Neural cell (in vitro differentiated cells): ENCODE results near the gene STX4. TPM values are rescaled to one million over a fixed set of nuclear protein-coding genes. Genes with fewer than 3 reads are reported as not detected.

Source experiments
- H2AFZ ChIP-seq: fragments of 200-600, 300-800 bp; sonication (generic), shearing (Covaris generic); 2 replicates; pipeline ENCODE4 v1.6.0; 2014; ENCODE audit warnings: low read depth, mild to moderate bottlenecking, antibody characterized with exemption, low read length, moderate library complexity
- H3F3A ChIP-seq: fragments of 200-600 bp; shearing (Covaris generic); 2 replicates; pipeline ENCODE4 v1.6.1; 2016; ENCODE audit warnings: mild to moderate bottlenecking, moderate library complexity, mixed read lengths, antibody characterized with exemption, low read length; ENCODE audit not compliant: insufficient read depth, poor library complexity, severe bottlenecking
- H3K27ac ChIP-seq: fragments of 200-600, 300-800 bp; sonication (generic), shearing (Covaris generic); 2 replicates; pipeline ENCODE4 v1.5.1; 2014; ENCODE audit warnings: mild to moderate bottlenecking, low read length, moderate library complexity
- H3K27me3 ChIP-seq: fragments of 300-800, 200-600 bp; sonication (generic), shearing (Covaris generic); 2 replicates; pipeline ENCODE4 v1.6.0; 2014; ENCODE audit warnings: mild to moderate bottlenecking, low read depth, low read length, moderate library complexity; ENCODE audit not compliant: insufficient read depth
- H3K36me3 ChIP-seq: fragments of 300-800, 200-600 bp; sonication (generic), shearing (Covaris generic); 2 replicates; pipeline ENCODE4 v1.5.1; 2014; ENCODE audit warnings: mild to moderate bottlenecking, antibody characterized with exemption, low read length, moderate library complexity; ENCODE audit not compliant: insufficient read depth
- H3K4me2 ChIP-seq: fragments of 300-800, 200-600 bp; sonication (generic), shearing (Covaris generic); 2 replicates; pipeline ENCODE4 v1.6.0; 2014; ENCODE audit warnings: mild to moderate bottlenecking, low read length
- H3K4me3 ChIP-seq: fragments of 300-800, 200-600 bp; sonication (generic), shearing (Covaris generic); 2 replicates; pipeline ENCODE4 v1.5.1; 2014; ENCODE audit warnings: mild to moderate bottlenecking, low read length, moderate library complexity
- H3K79me2 ChIP-seq: fragments of 200-600 bp; shearing (Covaris generic); replicated peaks from 2 replicates; pipeline ENCODE4 v1.6.0; 2014; ENCODE audit warnings: mild to moderate bottlenecking, low read length, moderate library complexity; ENCODE audit not compliant: insufficient read depth
- H3K9ac ChIP-seq: fragments of 300-800, 200-600 bp; sonication (generic), shearing (Covaris generic); 2 replicates; pipeline ENCODE4 v1.6.1; 2016; ENCODE audit warnings: mild to moderate bottlenecking, low read length, mixed read lengths
- H3K9me2 ChIP-seq: fragments of 200-600 bp; shearing (Covaris generic); 2 replicates; pipeline ENCODE4 v1.6.1; 2016; ENCODE audit warnings: mild to moderate bottlenecking, low read length, mixed read lengths; ENCODE audit not compliant: insufficient read depth
- H3K9me3 ChIP-seq: fragments of 200-600, 300-800 bp; sonication (generic), shearing (Covaris generic); 2 replicates; pipeline ENCODE4 v1.6.1; 2016; ENCODE audit warnings: mild to moderate bottlenecking, mixed run types, low read length, moderate library complexity, mixed read lengths
- H4K20me1 ChIP-seq: fragments of 200-600 bp; shearing (Covaris generic); 2 replicates; pipeline ENCODE4 v1.6.1; 2016; ENCODE audit warnings: mild to moderate bottlenecking, mixed run types; ENCODE audit not compliant: insufficient read depth
- EP300 ChIP-seq: fragments of 450-650 bp; conservative IDR thresholded peaks from 2 replicates; pipeline ENCODE4 v1.6.1; 2014; ENCODE audit warnings: antibody characterized with exemption, mild to moderate bottlenecking, moderate library complexity; ENCODE audit not compliant: poor library complexity, severe bottlenecking
- EZH2 ChIP-seq: fragments of 200-600, 300-800 bp; shearing (Covaris generic), sonication (generic); IDR thresholded peaks from 2 replicates; pipeline ENCODE4 v1.6.1; 2014; ENCODE audit warnings: antibody characterized with exemption, low read length, borderline replicate concordance, mild to moderate bottlenecking; ENCODE audit not compliant: insufficient read depth, poor library complexity, severe bottlenecking
- MXI1 ChIP-seq: fragments of 450-650 bp; conservative IDR thresholded peaks from 2 replicates; pipeline ENCODE4 v1.6.1; 2014; ENCODE audit warnings: antibody characterized with exemption, mild to moderate bottlenecking; ENCODE audit not compliant: poor library complexity, severe bottlenecking
- POLR2AphosphoS5 ChIP-seq: IDR thresholded peaks from 2 replicates; pipeline ENCODE4 v1.6.1; 2012
- RAD21 ChIP-seq: fragments of 450-650 bp; conservative IDR thresholded peaks from 2 replicates; pipeline ENCODE4 v1.6.1; 2014; ENCODE audit warnings: antibody characterized with exemption, mild to moderate bottlenecking, moderate library complexity
- SMC3 ChIP-seq: fragments of 450-650 bp; conservative IDR thresholded peaks from 2 replicates; pipeline ENCODE4 v1.6.1; 2014; ENCODE audit warnings: antibody characterized with exemption, mild to moderate bottlenecking, moderate library complexity; ENCODE audit not compliant: poor library complexity
- TAF1 ChIP-seq: IDR thresholded peaks from 2 replicates; pipeline ENCODE4 v1.6.1; 2012; ENCODE audit warnings: low read depth
- polyA plus RNA-seq: library from polyadenylated mRNA; depleted of rRNA; stranded (reverse); fragments of >200 nt; gene quantifications from 2 replicates; pipeline ENCODE4 v1.2.3, GENCODE V29; 2014
- TF ChIP-seq, protein P1 (sequence below): IDR thresholded peaks from 2 replicates; pipeline ENCODE4 v1.6.1; 2012; ENCODE audit warnings: borderline replicate concordance
- TF ChIP-seq, protein P2 (sequence below): fragments of 450-650 bp; IDR thresholded peaks from 2 replicates; pipeline ENCODE4 v1.5.1; 2014; ENCODE audit warnings: antibody characterized with exemption, mild to moderate bottlenecking, moderate library complexity; ENCODE audit not compliant: poor library complexity, severe bottlenecking

Gene STX4
- polyA plus RNA-seq, 1 donor from 2014 or later = 32.2 TPM

DNA sequence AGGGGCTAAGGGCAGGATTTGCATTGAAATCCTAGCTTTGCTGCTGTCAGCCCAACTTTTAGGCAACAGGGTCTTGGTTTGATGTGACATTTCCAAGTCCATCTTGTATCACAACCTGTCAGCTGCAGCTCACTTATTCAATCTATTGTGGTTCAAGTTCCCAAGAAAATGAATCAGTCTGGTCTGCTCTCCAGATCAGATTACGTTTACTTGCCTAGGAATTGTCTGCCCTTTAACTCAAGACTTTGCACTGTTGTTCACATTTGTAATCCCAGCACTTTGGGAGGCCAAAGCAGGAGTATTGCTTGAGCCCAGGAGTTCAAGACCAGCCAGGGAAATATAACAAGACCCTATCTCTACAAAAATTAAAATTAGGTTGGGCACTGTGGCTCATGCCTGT lies 10.0 kb downstream of the STX4 start:
- TF ChIP-seq, protein P1, sequence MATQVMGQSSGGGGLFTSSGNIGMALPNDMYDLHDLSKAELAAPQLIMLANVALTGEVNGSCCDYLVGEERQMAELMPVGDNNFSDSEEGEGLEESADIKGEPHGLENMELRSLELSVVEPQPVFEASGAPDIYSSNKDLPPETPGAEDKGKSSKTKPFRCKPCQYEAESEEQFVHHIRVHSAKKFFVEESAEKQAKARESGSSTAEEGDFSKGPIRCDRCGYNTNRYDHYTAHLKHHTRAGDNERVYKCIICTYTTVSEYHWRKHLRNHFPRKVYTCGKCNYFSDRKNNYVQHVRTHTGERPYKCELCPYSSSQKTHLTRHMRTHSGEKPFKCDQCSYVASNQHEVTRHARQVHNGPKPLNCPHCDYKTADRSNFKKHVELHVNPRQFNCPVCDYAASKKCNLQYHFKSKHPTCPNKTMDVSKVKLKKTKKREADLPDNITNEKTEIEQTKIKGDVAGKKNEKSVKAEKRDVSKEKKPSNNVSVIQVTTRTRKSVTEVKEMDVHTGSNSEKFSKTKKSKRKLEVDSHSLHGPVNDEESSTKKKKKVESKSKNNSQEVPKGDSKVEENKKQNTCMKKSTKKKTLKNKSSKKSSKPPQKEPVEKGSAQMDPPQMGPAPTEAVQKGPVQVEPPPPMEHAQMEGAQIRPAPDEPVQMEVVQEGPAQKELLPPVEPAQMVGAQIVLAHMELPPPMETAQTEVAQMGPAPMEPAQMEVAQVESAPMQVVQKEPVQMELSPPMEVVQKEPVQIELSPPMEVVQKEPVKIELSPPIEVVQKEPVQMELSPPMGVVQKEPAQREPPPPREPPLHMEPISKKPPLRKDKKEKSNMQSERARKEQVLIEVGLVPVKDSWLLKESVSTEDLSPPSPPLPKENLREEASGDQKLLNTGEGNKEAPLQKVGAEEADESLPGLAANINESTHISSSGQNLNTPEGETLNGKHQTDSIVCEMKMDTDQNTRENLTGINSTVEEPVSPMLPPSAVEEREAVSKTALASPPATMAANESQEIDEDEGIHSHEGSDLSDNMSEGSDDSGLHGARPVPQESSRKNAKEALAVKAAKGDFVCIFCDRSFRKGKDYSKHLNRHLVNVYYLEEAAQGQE = no peak
- no peak for TF ChIP-seq MXI1
- no peak for TF ChIP-seq POLR2AphosphoS5
- no peak for TF ChIP-seq EP300
- H3K27ac ChIP-seq = no peak overlapping the region
- H3K9me3 ChIP-seq = no peaks in the 10 kb centered on the region
- no peaks in the 10 kb centered on the region for H3K9me2 ChIP-seq
- no peaks in the 10 kb centered on the region for H3K36me3 ChIP-seq
- no peak overlapping the region for H3K4me2 ChIP-seq
- H3K79me2 ChIP-seq = no peaks in the 10 kb centered on the region
- H2AFZ ChIP-seq = no peak overlapping the region
- H3K27me3 ChIP-seq = no peaks in the 10 kb centered on the region
- H3K4me3 ChIP-seq = no peak overlapping the region
- H3F3A ChIP-seq = no peaks in the 10 kb centered on the region
- no peaks in the 10 kb centered on the region for H4K20me1 ChIP-seq
- no peak overlapping the region for H3K9ac ChIP-seq

DNA sequence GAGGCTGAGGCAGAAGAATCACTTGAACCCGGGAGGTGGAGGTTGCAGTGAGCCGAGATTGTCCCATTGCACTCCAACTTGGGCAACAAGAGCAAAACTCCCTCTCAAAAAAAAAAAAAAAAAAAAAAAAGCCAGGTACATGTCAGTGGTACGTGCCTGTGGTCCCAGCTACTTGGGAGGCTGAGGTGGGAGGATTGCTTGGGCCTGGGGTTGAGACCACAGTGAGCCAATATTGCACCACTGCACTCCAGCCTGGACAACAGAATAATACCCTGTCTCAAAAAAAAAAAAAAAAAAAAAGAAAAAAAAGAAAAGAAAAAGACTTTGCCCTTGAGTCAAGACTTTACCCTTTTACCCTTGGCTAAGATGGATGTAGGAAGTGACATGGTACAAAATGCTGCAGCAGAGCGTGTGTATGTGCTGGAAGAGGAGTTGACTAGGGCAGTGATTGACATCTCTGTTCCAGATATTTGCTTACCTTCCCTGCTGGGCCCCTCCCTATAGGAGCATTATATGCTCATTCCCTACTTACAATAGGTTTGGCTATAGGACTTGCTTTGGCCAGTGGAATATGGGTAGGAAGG lies 10.6 kb downstream of the STX4 start:
- Histone ChIP-seq H3K27me3 (no peaks in the 10 kb centered on the region), H3K4me3 (no peak overlapping the region), H3K79me2 (no peaks in the 10 kb centered on the region), H3K9me3 (no peaks in the 10 kb centered on the region), H3K9me2 (no peaks in the 10 kb centered on the region), H4K20me1 (no peaks in the 10 kb centered on the region), H3K9ac (no peak overlapping the region), H3K36me3 (no peaks in the 10 kb centered on the region), H3F3A (no peaks in the 10 kb centered on the region), H3K27ac (no peak overlapping the region), H2AFZ (no peak overlapping the region), H3K4me2 (no peak overlapping the region)
- no peak for TF ChIP-seq EP300
- TF ChIP-seq, protein P1 = no peak
- TF ChIP-seq RAD21 = no peak
- TF ChIP-seq SMC3 = no peak
- no peak for TF ChIP-seq EZH2
- no peak for TF ChIP-seq TAF1
- TF ChIP-seq POLR2AphosphoS5 = no peak
- TF ChIP-seq, protein P2, sequence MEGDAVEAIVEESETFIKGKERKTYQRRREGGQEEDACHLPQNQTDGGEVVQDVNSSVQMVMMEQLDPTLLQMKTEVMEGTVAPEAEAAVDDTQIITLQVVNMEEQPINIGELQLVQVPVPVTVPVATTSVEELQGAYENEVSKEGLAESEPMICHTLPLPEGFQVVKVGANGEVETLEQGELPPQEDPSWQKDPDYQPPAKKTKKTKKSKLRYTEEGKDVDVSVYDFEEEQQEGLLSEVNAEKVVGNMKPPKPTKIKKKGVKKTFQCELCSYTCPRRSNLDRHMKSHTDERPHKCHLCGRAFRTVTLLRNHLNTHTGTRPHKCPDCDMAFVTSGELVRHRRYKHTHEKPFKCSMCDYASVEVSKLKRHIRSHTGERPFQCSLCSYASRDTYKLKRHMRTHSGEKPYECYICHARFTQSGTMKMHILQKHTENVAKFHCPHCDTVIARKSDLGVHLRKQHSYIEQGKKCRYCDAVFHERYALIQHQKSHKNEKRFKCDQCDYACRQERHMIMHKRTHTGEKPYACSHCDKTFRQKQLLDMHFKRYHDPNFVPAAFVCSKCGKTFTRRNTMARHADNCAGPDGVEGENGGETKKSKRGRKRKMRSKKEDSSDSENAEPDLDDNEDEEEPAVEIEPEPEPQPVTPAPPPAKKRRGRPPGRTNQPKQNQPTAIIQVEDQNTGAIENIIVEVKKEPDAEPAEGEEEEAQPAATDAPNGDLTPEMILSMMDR = no peak
- no peak for TF ChIP-seq MXI1
